ENCODE measurements around the gene G3BP1. TPM values are rescaled to one million over a fixed set of nuclear protein-coding genes. Genes with fewer than 3 reads are reported as not detected.

The G3BP1 gene
- total RNA-seq, 2 donors from 2014 or later: 346 to 376 TPM

- Mint-ChIP-seq H3K4me1 (peaks cover 11% of the 10 kb centered on the region), H3K4me3 (no peak overlapping the region), H3K36me3 (ENCODE audit: low read depth) (peaks cover 13% of the 10 kb centered on the region), H3K9me3 (no peaks in the 10 kb centered on the region), H3K27ac (no peak overlapping the region), H3K27me3 (ENCODE audit: insufficient read depth) (no peaks in the 10 kb centered on the region)
- H3K9ac ChIP-seq (ENCODE audit: extremely low read depth, low read length, poor library complexity, severe bottlenecking): no peak overlapping the region
- H3K4me1 ChIP-seq (ENCODE audit: control insufficient read depth, insufficient read depth, low read length): peaks cover 11% of the 10 kb centered on the region
- H3K9me3 ChIP-seq (ENCODE audit: control insufficient read depth, low read length): no peaks in the 10 kb centered on the region
- no peak overlapping the region for H3K4me3 ChIP-seq (ENCODE audit: low read length)
- no peak overlapping the region for H3K27ac ChIP-seq (ENCODE audit: low read depth, low read length)
- DNase-seq: no peak
- H3K36me3 ChIP-seq (ENCODE audit: control insufficient read depth, insufficient read depth, low read length): peaks cover 20% of the 10 kb centered on the region
- TF ChIP-seq, protein P1, sequence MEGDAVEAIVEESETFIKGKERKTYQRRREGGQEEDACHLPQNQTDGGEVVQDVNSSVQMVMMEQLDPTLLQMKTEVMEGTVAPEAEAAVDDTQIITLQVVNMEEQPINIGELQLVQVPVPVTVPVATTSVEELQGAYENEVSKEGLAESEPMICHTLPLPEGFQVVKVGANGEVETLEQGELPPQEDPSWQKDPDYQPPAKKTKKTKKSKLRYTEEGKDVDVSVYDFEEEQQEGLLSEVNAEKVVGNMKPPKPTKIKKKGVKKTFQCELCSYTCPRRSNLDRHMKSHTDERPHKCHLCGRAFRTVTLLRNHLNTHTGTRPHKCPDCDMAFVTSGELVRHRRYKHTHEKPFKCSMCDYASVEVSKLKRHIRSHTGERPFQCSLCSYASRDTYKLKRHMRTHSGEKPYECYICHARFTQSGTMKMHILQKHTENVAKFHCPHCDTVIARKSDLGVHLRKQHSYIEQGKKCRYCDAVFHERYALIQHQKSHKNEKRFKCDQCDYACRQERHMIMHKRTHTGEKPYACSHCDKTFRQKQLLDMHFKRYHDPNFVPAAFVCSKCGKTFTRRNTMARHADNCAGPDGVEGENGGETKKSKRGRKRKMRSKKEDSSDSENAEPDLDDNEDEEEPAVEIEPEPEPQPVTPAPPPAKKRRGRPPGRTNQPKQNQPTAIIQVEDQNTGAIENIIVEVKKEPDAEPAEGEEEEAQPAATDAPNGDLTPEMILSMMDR (conservative IDR thresholded peaks at IDR 0.05): no peak
- 89% methylated on average over 1 of the region's 1 CpG; no CpG with 5 or more reads in 1 of the 2 experiments for WGBS, 2 experiments (ENCODE audit: insufficient coverage in 1 of 2, insufficient read length in 1 of 2)
- no peaks in the 10 kb centered on the region for H3K27me3 ChIP-seq (ENCODE audit: control insufficient read depth, insufficient read depth, low read length, poor library complexity, severe bottlenecking)
Measured at GRCh38 chr5:151743530-151743929, 28.2 kb upstream of the G3BP1 start.

GRCh38 chr5:151745071-151745705 is 26.6 kb upstream of the G3BP1 start:
- Mint-ChIP-seq H3K4me3 (no peak overlapping the region), H3K36me3 (ENCODE audit: low read depth) (peaks cover 17% of the 10 kb centered on the region), H3K4me1 (peaks cover 4% of the 10 kb centered on the region), H3K27ac (no peak overlapping the region), H3K27me3 (ENCODE audit: insufficient read depth) (no peaks in the 10 kb centered on the region), H3K9me3 (no peaks in the 10 kb centered on the region)
- Histone ChIP-seq H3K9me3 (ENCODE audit: control insufficient read depth, low read length) (no peaks in the 10 kb centered on the region), H3K4me3 (ENCODE audit: low read length) (no peak overlapping the region), H3K27me3 (ENCODE audit: control insufficient read depth, insufficient read depth, low read length, poor library complexity, severe bottlenecking) (no peaks in the 10 kb centered on the region), H3K9ac (ENCODE audit: extremely low read depth, low read length, poor library complexity, severe bottlenecking) (no peak overlapping the region), H3K36me3 (ENCODE audit: control insufficient read depth, insufficient read depth, low read length) (peaks cover 20% of the 10 kb centered on the region), H3K27ac (ENCODE audit: low read depth, low read length) (no peak overlapping the region), H3K4me1 (ENCODE audit: control insufficient read depth, insufficient read depth, low read length) (peaks cover 4% of the 10 kb centered on the region)
- 88 to 90% methylated on average over 7 of the region's 7 CpGs for WGBS, 2 experiments (ENCODE audit: insufficient coverage in 1 of 2, insufficient read length in 1 of 2)
- TF ChIP-seq, protein P1 (conservative IDR thresholded peaks at IDR 0.05): no peak
- no peak for DNase-seq

DNA sequence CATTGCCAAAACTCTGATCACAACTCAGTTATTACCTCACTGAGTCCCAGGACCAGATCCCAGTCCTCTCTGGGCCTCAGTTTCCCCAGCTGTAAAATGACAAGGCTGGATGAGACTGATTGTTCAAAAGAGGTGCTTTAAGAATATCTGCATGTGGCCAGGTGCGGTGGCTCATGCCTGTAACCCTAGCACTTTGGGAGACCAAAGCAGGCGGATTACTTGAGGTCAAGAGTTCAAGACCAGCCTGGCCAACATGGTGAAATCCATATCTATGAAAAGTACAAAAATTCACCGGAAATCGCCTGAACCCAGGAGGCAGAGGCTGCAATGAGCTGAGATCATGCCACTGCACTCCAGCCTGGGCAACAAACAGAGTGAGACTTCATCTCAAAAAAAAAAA is 21.6 kb upstream of the G3BP1 start:
- H3K27me3 Mint-ChIP-seq (ENCODE audit: insufficient read depth): no peaks in the 10 kb centered on the region
- H3K27ac Mint-ChIP-seq: no peak overlapping the region
- H3K27ac ChIP-seq (ENCODE audit: low read depth, low read length): no peak overlapping the region
- H3K36me3 Mint-ChIP-seq (ENCODE audit: low read depth): peaks cover 21% of the 10 kb centered on the region
- H3K27me3 ChIP-seq (ENCODE audit: control insufficient read depth, insufficient read depth, low read length, poor library complexity, severe bottlenecking): no peaks in the 10 kb centered on the region
- peaks cover 20% of the 10 kb centered on the region for H3K36me3 ChIP-seq (ENCODE audit: control insufficient read depth, insufficient read depth, low read length)
- TF ChIP-seq, protein P1 (conservative IDR thresholded peaks at IDR 0.05): no peak
- no peak for DNase-seq
- H3K9me3 Mint-ChIP-seq: no peaks in the 10 kb centered on the region
- no peak overlapping the region for H3K9ac ChIP-seq (ENCODE audit: extremely low read depth, low read length, poor library complexity, severe bottlenecking)
- H3K9me3 ChIP-seq (ENCODE audit: control insufficient read depth, low read length): no peaks in the 10 kb centered on the region
- WGBS, 2 experiments (ENCODE audit: insufficient coverage in 1 of 2, insufficient read length in 1 of 2): 88 to 94% methylated on average over 4 of the region's 4 CpGs
- H3K4me1 ChIP-seq (ENCODE audit: control insufficient read depth, insufficient read depth, low read length): no peaks in the 10 kb centered on the region
- H3K4me3 Mint-ChIP-seq: no peak overlapping the region
- H3K4me1 Mint-ChIP-seq: peaks cover 3% of the 10 kb centered on the region
- no peak overlapping the region for H3K4me3 ChIP-seq (ENCODE audit: low read length)
